ENCODE measurements around the gene PARVB.

Gene PARVB

DNA sequence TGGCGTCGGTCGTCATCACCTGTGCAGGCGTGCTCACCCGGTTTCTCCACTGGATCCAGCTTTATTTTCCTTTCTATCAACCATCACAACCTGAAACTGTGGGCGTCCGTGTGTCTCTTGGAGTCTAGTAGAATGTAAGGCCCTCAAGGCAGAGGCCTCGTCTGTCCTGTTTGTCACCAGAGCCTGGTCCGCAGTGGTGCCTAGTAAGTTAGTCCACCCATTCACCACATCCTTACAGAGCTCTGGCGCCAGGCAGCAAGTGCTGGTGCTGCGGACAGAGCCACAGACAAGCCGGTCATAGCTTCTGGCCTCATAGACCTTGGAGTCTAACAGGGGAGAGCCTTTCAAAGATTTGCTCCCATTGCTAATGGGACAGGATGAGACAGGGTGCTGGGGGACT, 92.2 kb downstream of the PARVB start:
- Histone ChIP-seq H3K27ac (ENCODE audit: insufficient read depth, low read length, poor library complexity, severe bottlenecking) (no peak overlapping the region), H3K9me3 (ENCODE audit: control insufficient read depth, low read length) (no peaks in the 10 kb centered on the region), H3K36me3 (ENCODE audit: control insufficient read depth, insufficient read depth, low read length) (no peaks in the 10 kb centered on the region), H3K27me3 (replicated peaks; ENCODE audit: control insufficient read depth, insufficient read depth, low read length, poor library complexity, severe bottlenecking) (no peaks in the 10 kb centered on the region), H3K4me3 (ENCODE audit: insufficient read depth, low read depth, low read length, poor library complexity, severe bottlenecking) (no peak overlapping the region), H3K4me1 (ENCODE audit: control insufficient read depth, insufficient read depth, low read length, poor library complexity, severe bottlenecking) (no peaks in the 10 kb centered on the region)
- DNase-seq, result no peak

DNA sequence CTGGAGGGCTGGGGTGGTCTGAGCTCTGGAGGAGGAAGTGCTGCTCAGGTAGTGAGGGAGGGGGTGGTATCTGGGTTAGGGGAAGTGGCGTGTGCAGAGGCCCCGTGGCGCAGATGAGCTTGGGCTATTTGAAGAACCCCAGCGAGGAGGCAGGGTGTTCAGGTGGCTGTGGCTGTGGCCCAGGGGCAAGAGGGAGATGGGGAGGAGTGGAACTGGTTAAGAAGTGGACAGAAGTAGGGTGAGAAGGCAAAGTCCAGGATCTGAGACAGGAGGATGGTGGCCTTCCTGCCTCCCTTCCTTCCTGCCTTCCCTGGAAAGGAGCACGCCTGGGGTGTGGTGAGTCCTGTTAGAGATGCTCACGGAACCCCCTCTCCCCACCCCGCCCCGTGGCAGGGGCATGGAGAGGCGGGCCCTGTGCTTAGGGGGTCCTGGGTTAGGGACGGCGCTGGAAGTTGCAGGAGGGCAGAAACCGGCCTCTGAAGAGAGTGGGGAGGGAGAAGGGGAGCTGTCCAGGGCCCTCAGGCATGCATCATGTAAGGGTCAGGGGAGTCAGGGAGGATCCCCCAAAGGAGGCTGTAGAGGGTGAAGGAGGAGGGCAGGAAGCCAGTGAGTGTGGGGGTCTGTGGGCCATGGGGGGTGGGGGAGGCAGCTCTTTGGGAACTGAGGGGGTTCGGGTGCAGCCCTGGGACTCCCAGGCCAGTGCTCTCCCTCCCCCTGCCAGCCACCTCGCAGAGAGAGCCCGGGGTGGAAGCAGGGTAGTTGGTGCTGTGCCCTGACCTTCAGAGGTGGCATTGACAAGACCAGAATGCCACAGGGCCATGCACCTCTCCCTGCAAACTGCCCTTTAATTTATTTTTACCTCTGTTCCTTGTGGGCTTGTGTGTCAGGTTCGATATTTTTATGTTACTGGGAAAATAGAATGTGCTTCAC, 92.9 kb downstream of the PARVB start:
- H3K27me3 ChIP-seq (replicated peaks; ENCODE audit: control insufficient read depth, insufficient read depth, low read length, poor library complexity, severe bottlenecking), result no peaks in the 10 kb centered on the region
- H3K4me1 ChIP-seq (ENCODE audit: control insufficient read depth, insufficient read depth, low read length, poor library complexity, severe bottlenecking), result no peaks in the 10 kb centered on the region
- no peak overlapping the region for H3K4me3 ChIP-seq (ENCODE audit: insufficient read depth, low read depth, low read length, poor library complexity, severe bottlenecking)
- H3K36me3 ChIP-seq (ENCODE audit: control insufficient read depth, insufficient read depth, low read length), result no peaks in the 10 kb centered on the region
- no peak overlapping the region for H3K27ac ChIP-seq (ENCODE audit: insufficient read depth, low read length, poor library complexity, severe bottlenecking)
- no peak for DNase-seq
- no peaks in the 10 kb centered on the region for H3K9me3 ChIP-seq (ENCODE audit: control insufficient read depth, low read length)

DNA sequence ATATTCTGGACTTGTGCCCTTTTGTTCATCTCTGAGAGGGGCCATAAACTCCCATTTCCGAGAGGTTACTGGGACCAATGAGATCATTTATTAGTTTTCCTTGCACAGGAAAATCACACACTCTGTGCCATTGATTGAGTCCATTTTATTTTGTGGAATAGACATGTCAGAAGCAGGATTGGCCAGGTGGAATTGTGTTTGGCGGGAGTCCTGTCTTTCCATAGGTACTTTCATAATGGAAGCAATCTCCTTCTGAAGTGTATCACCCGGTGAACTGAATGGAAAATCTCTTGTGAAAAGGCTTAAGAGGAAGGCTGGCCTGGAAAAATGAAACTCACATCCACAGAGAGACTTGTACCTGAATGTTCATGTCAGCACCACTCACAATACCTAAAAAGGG, 93.6 kb downstream of the PARVB start:
- DNase-seq, result no peak
- Histone ChIP-seq H3K36me3 (ENCODE audit: control insufficient read depth, insufficient read depth, low read length) (no peaks in the 10 kb centered on the region), H3K9me3 (ENCODE audit: control insufficient read depth, low read length) (no peaks in the 10 kb centered on the region), H3K4me3 (ENCODE audit: insufficient read depth, low read depth, low read length, poor library complexity, severe bottlenecking) (no peak overlapping the region), H3K27me3 (replicated peaks; ENCODE audit: control insufficient read depth, insufficient read depth, low read length, poor library complexity, severe bottlenecking) (no peaks in the 10 kb centered on the region), H3K4me1 (ENCODE audit: control insufficient read depth, insufficient read depth, low read length, poor library complexity, severe bottlenecking) (no peaks in the 10 kb centered on the region), H3K27ac (ENCODE audit: insufficient read depth, low read length, poor library complexity, severe bottlenecking) (no peak overlapping the region)

DNA sequence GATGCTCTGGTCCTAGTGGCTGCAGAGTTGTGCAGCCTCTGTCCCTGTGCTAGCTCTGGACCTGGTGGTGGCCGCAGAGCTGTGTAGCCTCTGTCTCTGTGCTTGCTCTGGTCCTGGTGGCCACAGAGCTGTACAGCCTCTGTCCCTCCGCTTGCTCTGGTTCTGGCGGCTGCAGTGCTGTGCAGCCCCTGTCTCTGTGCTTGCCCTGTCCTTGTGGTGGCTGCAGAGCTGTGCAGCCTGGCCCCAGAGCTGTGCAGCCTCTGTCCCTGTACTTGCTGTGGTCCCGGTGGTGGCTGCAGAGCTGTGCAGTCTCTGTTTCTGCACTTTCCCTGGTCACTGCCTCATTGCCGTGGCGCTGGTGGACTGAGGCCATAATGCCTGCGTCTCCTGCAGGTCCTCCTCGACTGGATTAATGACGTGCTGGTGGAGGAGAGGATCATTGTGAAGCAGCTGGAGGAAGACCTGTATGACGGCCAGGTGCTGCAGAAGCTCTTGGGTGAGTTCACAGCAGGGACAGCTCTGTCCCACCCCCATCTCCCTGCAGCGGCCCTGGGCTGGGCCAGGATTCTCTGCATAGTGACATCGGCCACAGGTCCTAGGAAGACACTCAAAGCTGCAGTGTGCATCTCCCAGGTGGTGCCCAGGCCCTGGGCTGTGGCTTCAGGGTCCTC, 94.7 kb downstream of the PARVB start:
- H3K36me3 ChIP-seq (ENCODE audit: control insufficient read depth, insufficient read depth, low read length), result no peaks in the 10 kb centered on the region
- no peaks in the 10 kb centered on the region for H3K27me3 ChIP-seq (replicated peaks; ENCODE audit: control insufficient read depth, insufficient read depth, low read length, poor library complexity, severe bottlenecking)
- no peak overlapping the region for H3K4me3 ChIP-seq (ENCODE audit: insufficient read depth, low read depth, low read length, poor library complexity, severe bottlenecking)
- H3K4me1 ChIP-seq (ENCODE audit: control insufficient read depth, insufficient read depth, low read length, poor library complexity, severe bottlenecking), result no peaks in the 10 kb centered on the region
- DNase-seq, result no peak
- no peak overlapping the region for H3K27ac ChIP-seq (ENCODE audit: insufficient read depth, low read length, poor library complexity, severe bottlenecking)
- no peaks in the 10 kb centered on the region for H3K9me3 ChIP-seq (ENCODE audit: control insufficient read depth, low read length)

DNA sequence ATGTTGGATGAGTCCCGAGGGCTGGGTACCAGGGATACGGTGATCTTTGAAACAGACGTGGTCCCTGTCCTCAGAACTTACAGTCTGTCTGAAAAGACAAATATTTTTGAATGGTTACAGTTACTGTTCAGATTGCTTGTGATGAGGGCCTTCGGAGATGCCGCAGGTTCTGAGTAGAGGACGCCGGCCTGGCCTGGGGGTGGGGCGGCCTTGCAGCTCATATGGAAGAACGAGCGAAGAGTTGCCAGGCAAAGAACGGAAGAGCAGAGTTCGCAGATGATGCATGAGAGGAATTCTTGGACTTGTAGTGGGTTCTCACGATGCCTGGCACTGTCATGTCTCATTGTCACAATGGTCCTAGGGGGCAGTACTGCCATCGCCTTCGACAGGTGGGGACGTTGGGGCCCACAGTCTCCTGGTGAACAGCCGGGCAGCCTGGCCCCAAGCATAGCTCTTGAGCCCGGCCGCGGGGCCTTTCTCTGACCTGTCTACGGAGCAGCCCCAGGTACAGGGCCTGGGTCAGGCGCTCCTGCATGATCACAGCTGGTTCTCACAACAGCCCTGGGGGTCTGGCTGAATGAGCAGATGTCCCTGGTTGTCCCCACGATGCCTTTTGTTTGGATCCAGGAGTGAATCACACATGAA, 95.7 kb downstream of the PARVB start:
- DNase-seq, result no peak
- H3K4me3 ChIP-seq (ENCODE audit: insufficient read depth, low read depth, low read length, poor library complexity, severe bottlenecking), result no peak overlapping the region
- H3K4me1 ChIP-seq (ENCODE audit: control insufficient read depth, insufficient read depth, low read length, poor library complexity, severe bottlenecking), result no peaks in the 10 kb centered on the region
- H3K27me3 ChIP-seq (replicated peaks; ENCODE audit: control insufficient read depth, insufficient read depth, low read length, poor library complexity, severe bottlenecking), result no peaks in the 10 kb centered on the region
- H3K27ac ChIP-seq (ENCODE audit: insufficient read depth, low read length, poor library complexity, severe bottlenecking), result no peak overlapping the region
- H3K36me3 ChIP-seq (ENCODE audit: control insufficient read depth, insufficient read depth, low read length), result no peaks in the 10 kb centered on the region
- H3K9me3 ChIP-seq (ENCODE audit: control insufficient read depth, low read length), result no peaks in the 10 kb centered on the region

DNA sequence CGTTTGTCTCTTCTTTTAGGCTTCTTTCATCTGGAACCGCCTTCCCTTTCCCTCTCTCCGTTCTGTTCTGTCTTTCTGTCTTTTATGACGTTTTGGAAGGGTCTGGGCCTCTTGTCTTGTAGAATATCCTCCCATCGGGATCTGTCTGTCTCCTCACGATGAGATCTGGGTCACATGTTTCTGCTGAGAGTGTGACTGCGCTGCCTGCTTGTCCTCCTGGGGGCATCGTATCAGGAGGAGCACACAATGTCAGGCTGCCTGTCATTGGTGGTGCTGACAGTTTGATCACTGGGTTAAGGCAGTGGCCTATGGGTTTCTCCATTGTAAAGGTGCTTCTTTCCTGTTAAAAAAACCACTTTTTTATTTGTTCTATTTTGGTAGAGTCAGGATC, 96.2 kb downstream of the PARVB start:
- Histone ChIP-seq H3K9me3 (ENCODE audit: control insufficient read depth, low read length) (no peaks in the 10 kb centered on the region), H3K4me1 (ENCODE audit: control insufficient read depth, insufficient read depth, low read length, poor library complexity, severe bottlenecking) (no peaks in the 10 kb centered on the region), H3K4me3 (ENCODE audit: insufficient read depth, low read depth, low read length, poor library complexity, severe bottlenecking) (no peak overlapping the region), H3K27me3 (replicated peaks; ENCODE audit: control insufficient read depth, insufficient read depth, low read length, poor library complexity, severe bottlenecking) (no peaks in the 10 kb centered on the region), H3K27ac (ENCODE audit: insufficient read depth, low read length, poor library complexity, severe bottlenecking) (no peak overlapping the region), H3K36me3 (ENCODE audit: control insufficient read depth, insufficient read depth, low read length) (no peaks in the 10 kb centered on the region)
- DNase-seq, result no peak

DNA sequence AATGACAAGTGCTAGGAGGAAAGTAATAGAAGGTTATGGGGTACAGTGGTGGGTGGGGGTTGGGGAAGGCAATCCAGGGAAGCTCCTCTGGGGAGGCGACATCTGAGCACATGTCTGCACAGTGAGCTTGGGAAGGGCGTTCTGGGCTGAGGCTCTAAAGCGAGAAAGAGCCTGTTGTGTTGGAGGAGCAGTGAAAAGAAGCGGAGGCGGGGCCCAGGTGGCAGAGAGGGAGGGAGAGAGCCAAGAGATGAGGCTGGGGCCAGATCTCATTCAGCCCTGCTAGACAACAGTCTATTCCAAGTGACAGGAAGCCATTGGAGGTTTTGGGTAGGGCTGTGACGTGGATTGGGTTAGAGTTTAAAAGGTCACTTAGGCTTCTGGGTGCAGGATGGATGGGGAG, 101.3 kb downstream of the PARVB start:
- no peak overlapping the region for H3K4me3 ChIP-seq (ENCODE audit: insufficient read depth, low read depth, low read length, poor library complexity, severe bottlenecking)
- no peaks in the 10 kb centered on the region for H3K4me1 ChIP-seq (ENCODE audit: control insufficient read depth, insufficient read depth, low read length, poor library complexity, severe bottlenecking)
- H3K9me3 ChIP-seq (ENCODE audit: control insufficient read depth, low read length), result no peaks in the 10 kb centered on the region
- no peak overlapping the region for H3K27ac ChIP-seq (ENCODE audit: insufficient read depth, low read length, poor library complexity, severe bottlenecking)
- no peaks in the 10 kb centered on the region for H3K36me3 ChIP-seq (ENCODE audit: control insufficient read depth, insufficient read depth, low read length)
- no peak for DNase-seq
- H3K27me3 ChIP-seq (replicated peaks; ENCODE audit: control insufficient read depth, insufficient read depth, low read length, poor library complexity, severe bottlenecking), result no peaks in the 10 kb centered on the region

DNA sequence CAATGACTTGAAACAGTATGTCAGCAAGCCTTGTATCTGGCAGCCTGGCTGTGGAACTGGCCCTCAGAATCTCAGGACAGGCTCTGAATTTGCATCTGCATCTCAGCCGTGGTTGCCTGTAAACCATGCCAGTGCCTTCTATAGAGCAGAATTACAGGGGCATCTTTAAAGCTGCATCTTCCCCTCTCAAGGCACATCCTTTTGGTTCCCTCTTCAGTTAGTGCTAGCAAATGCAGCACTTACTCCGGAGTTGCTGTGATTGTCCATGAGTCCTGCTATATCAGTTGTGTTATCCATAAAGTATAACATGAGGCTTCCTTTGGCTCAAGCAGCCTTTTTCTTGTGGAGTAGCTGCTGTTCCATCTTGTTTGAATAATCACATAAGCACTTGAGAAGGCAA, 102.7 kb downstream of the PARVB start:
- no peaks in the 10 kb centered on the region for H3K4me1 ChIP-seq (ENCODE audit: control insufficient read depth, insufficient read depth, low read length, poor library complexity, severe bottlenecking)
- no peaks in the 10 kb centered on the region for H3K9me3 ChIP-seq (ENCODE audit: control insufficient read depth, low read length)
- no peak for DNase-seq
- no peak overlapping the region for H3K4me3 ChIP-seq (ENCODE audit: insufficient read depth, low read depth, low read length, poor library complexity, severe bottlenecking)
- H3K27me3 ChIP-seq (replicated peaks; ENCODE audit: control insufficient read depth, insufficient read depth, low read length, poor library complexity, severe bottlenecking), result no peaks in the 10 kb centered on the region
- no peak overlapping the region for H3K27ac ChIP-seq (ENCODE audit: insufficient read depth, low read length, poor library complexity, severe bottlenecking)
- H3K36me3 ChIP-seq (ENCODE audit: control insufficient read depth, insufficient read depth, low read length), result no peaks in the 10 kb centered on the region

DNA sequence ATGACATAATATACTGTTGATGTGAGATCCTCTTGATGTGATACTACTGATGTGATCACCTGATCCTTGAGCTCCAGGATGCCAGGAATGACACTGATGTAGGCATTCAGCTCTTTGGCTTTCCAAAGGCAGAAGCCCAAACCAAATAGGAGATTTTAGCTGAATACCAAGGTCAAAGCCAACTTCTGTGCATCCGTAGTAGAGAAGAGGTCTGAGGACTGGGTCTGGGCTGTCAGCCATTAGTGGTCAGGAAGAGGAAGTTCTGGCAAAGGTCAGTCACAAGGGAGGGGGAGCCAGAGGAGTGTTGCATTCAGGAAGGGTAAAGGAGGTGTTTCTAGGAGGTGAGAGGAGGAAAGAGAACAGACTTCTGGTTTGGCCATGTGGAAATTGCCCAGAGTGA, 103.3 kb downstream of the PARVB start:
- Histone ChIP-seq H3K27ac (ENCODE audit: insufficient read depth, low read length, poor library complexity, severe bottlenecking) (no peak overlapping the region), H3K36me3 (ENCODE audit: control insufficient read depth, insufficient read depth, low read length) (no peaks in the 10 kb centered on the region), H3K4me1 (ENCODE audit: control insufficient read depth, insufficient read depth, low read length, poor library complexity, severe bottlenecking) (no peaks in the 10 kb centered on the region), H3K9me3 (ENCODE audit: control insufficient read depth, low read length) (no peaks in the 10 kb centered on the region), H3K27me3 (replicated peaks; ENCODE audit: control insufficient read depth, insufficient read depth, low read length, poor library complexity, severe bottlenecking) (no peaks in the 10 kb centered on the region), H3K4me3 (ENCODE audit: insufficient read depth, low read depth, low read length, poor library complexity, severe bottlenecking) (no peak overlapping the region)
- no peak for DNase-seq

Data from effector memory CD4-positive, alpha-beta T cell (primary cell).